H1 (cell line): ENCODE data around the gene ALK. TPM values are rescaled to one million over a fixed set of nuclear protein-coding genes. Genes with fewer than 3 reads are reported as not detected.

Experiments used
- CTCF ChIA-PET: fragments of 300-600 bp; sonication (Branson Sonifier 250); formaldehyde crosslinking; loops from one replicate; lab custom pipeline; 2021; ENCODE audit not compliant: partially characterized antibody; lab: Charles Lee
- POLR2A ChIA-PET: fragments of 300-600 bp; sonication (Branson Sonifier 250); formaldehyde crosslinking; loops from one replicate; lab custom pipeline; 2021; ENCODE audit warnings: inconsistent platforms; ENCODE audit not compliant: partially characterized antibody; lab: Charles Lee
- DNase-seq, 2 experiments: peaks; one replicate each; pipeline versions ENCODE4 v3.0.0 to v3.0.0-alpha.2; 2010 to 2022; ENCODE audit warnings: low spot score in 2 of 2, low read depth in 1 of 2, mixed read lengths in 1 of 2
- FAIRE-seq: peaks from 2 replicates; lab custom pipeline; 2011; peaks lifted over from hg19 to GRCh38; lab: Jason Lieb, UNC
- H2AFZ ChIP-seq: 2 replicates; pipeline ENCODE4 v1.8.1; 2012; ENCODE audit warnings: low read length, inconsistent platforms
- H2AK5ac ChIP-seq: 2 replicates; pipeline ENCODE4 v1.6.1; 2013; ENCODE audit warnings: low read depth, low read length
- H2BK120ac ChIP-seq: replicated peaks from 2 replicates; pipeline ENCODE3; 2013; ENCODE audit warnings: low read depth, low read length, inconsistent platforms
- H2BK12ac ChIP-seq: 2 replicates; pipeline ENCODE4 v1.6.1; 2013; ENCODE audit warnings: low read depth, low read length
- H2BK15ac ChIP-seq: 2 replicates; pipeline ENCODE4 v1.6.1; 2013; ENCODE audit warnings: low read length
- H2BK20ac ChIP-seq: 2 replicates; pipeline ENCODE4 v1.6.1; 2013; ENCODE audit warnings: low read length
- H2BK5ac ChIP-seq: 2 replicates; pipeline ENCODE4 v1.6.1; 2013; ENCODE audit warnings: low read depth, low read length
- H3K14ac ChIP-seq: 2 replicates; pipeline ENCODE4 v1.6.1; 2013; ENCODE audit warnings: inconsistent platforms; ENCODE audit not compliant: insufficient read length
- H3K18ac ChIP-seq: 2 replicates; pipeline ENCODE4 v1.6.1; 2013; ENCODE audit warnings: low read length; ENCODE audit errors: extremely low read depth
- H3K23ac ChIP-seq: 2 replicates; pipeline ENCODE4 v1.6.1; 2013; ENCODE audit warnings: inconsistent platforms; ENCODE audit not compliant: insufficient read length
- H3K23me2 ChIP-seq: 2 replicates; pipeline ENCODE4 v1.6.1; 2013; ENCODE audit warnings: low read depth, low read length
- H3K27ac ChIP-seq: 2 replicates; pipeline ENCODE4 v1.6.1; 2011; ENCODE audit warnings: low read depth, low read length, inconsistent platforms
- H3K27me3 ChIP-seq, 4 experiments: replicated peaks in 1 of 4; 1 replicate in 1 of 4; 2 replicates in 3 of 4; pipeline versions ENCODE4 v1.6.1 to v1.8.1; 2011 to 2013; ENCODE audit warnings: low read length in 3 of 4, mild to moderate bottlenecking in 3 of 4, inconsistent platforms in 2 of 4, mixed read lengths in 2 of 4, moderate library complexity in 1 of 4; ENCODE audit not compliant: control insufficient read depth in 3 of 4, insufficient read depth in 3 of 4; ENCODE audit errors: extremely low read depth in 1 of 4
- H3K36me3 ChIP-seq, 4 experiments: 2 replicates each; pipeline versions ENCODE4 v1.6.1 to v1.8.1; 2011 to 2013; ENCODE audit warnings: mild to moderate bottlenecking in 4 of 4, low read length in 3 of 4, moderate library complexity in 2 of 4, control low read depth in 1 of 4, inconsistent platforms in 1 of 4; ENCODE audit not compliant: insufficient read depth in 4 of 4, control insufficient read depth in 2 of 4
- H3K4ac ChIP-seq: replicated peaks from 2 replicates; pipeline ENCODE3; 2013; ENCODE audit warnings: low read length, low read depth, mixed read lengths, inconsistent platforms; ENCODE audit not compliant: insufficient read length
- H3K4me1 ChIP-seq, 4 experiments: replicated peaks in 1 of 4; 1 replicate in 1 of 4; 2 replicates in 3 of 4; pipeline versions ENCODE4 v1.6.1 to v1.8.1; 2011 to 2013; ENCODE audit warnings: low read length in 3 of 4, inconsistent platforms in 2 of 4, mixed read lengths in 1 of 4; ENCODE audit not compliant: insufficient read depth in 4 of 4, control insufficient read depth in 3 of 4
- H3K4me2 ChIP-seq, 2 experiments: 2 replicates each; pipeline versions ENCODE4 v1.6.1 to v1.8.1; 2011 to 2013; ENCODE audit warnings: low read depth in 2 of 2, low read length in 2 of 2, control low read depth in 1 of 2, inconsistent platforms in 1 of 2, mild to moderate bottlenecking in 1 of 2; ENCODE audit not compliant: insufficient read depth in 1 of 2
- H3K4me3 ChIP-seq, 4 experiments: fragments of 200-600, 300-600 bp in 1 of 4; sonication (generic), shearing (Covaris generic), sonication (Bioruptor Twin) in 1 of 4; 2 replicates each; pipeline versions ENCODE4 v1.5.1 to v1.8.1; 2011 to 2016; ENCODE audit warnings: low read length in 4 of 4, low read depth in 3 of 4, control low read depth in 2 of 4, inconsistent platforms in 2 of 4, mild to moderate bottlenecking in 2 of 4, mixed read lengths in 1 of 4, moderate library complexity in 1 of 4; ENCODE audit not compliant: insufficient read depth in 2 of 4; ENCODE audit errors: extremely low read depth in 1 of 4
- H3K56ac ChIP-seq: replicated peaks from 2 replicates; pipeline ENCODE3; 2013; ENCODE audit warnings: low read depth, mild to moderate bottlenecking, mixed read lengths, low read length, inconsistent platforms; ENCODE audit not compliant: insufficient read length
- H3K79me1 ChIP-seq: 2 replicates; pipeline ENCODE4 v1.6.1; 2013; ENCODE audit warnings: low read depth, low read length, control low read depth
- H3K79me2 ChIP-seq, 2 experiments: 2 replicates each; pipeline versions ENCODE4 v1.6.1 to v1.8.1; 2012 to 2013; ENCODE audit warnings: low read length in 2 of 2, mild to moderate bottlenecking in 2 of 2, inconsistent platforms in 1 of 2; ENCODE audit not compliant: insufficient read depth in 2 of 2, control insufficient read depth in 1 of 2
- H3K9ac ChIP-seq, 4 experiments: replicated peaks in 1 of 4; 1 replicate in 1 of 4; 2 replicates in 3 of 4; pipeline versions ENCODE4 v1.6.1 to v1.8.1; 2011 to 2013; ENCODE audit warnings: low read depth in 3 of 4, low read length in 3 of 4, control low read depth in 2 of 4, mild to moderate bottlenecking in 2 of 4, moderate library complexity in 2 of 4, inconsistent platforms in 1 of 4; ENCODE audit errors: extremely low read depth in 1 of 4
- H3K9me3 ChIP-seq, 2 experiments: 2 replicates each; pipeline versions ENCODE4 v1.6.1 to v1.8.1; 2012 to 2013; ENCODE audit warnings: mild to moderate bottlenecking in 2 of 2, moderate library complexity in 2 of 2, control low read depth in 1 of 2, inconsistent platforms in 1 of 2, low read depth in 1 of 2, low read length in 1 of 2, mixed read lengths in 1 of 2; ENCODE audit not compliant: insufficient read depth in 2 of 2
- H4K20me1 ChIP-seq, 2 experiments: replicated peaks in 1 of 2; 2 replicates each; pipeline versions ENCODE3 to v1.8.1; 2011 to 2013; ENCODE audit warnings: inconsistent platforms in 2 of 2, low read length in 2 of 2, mild to moderate bottlenecking in 1 of 2; ENCODE audit not compliant: insufficient read depth in 2 of 2, control insufficient read depth in 1 of 2
- H4K5ac ChIP-seq: 2 replicates; pipeline ENCODE4 v1.6.1; 2013; ENCODE audit warnings: low read length, low read depth, mixed read lengths, inconsistent platforms; ENCODE audit not compliant: insufficient read length
- H4K8ac ChIP-seq: 2 replicates; pipeline ENCODE4 v1.8.0; 2013; ENCODE audit warnings: mild to moderate bottlenecking, moderate library complexity, low read length, inconsistent platforms; ENCODE audit not compliant: insufficient read depth; ENCODE audit errors: extremely low read depth
- H4K91ac ChIP-seq: replicated peaks from 2 replicates; pipeline ENCODE3; 2013; ENCODE audit warnings: low read length, mixed read lengths, inconsistent platforms; ENCODE audit not compliant: insufficient read length
- ATF2 ChIP-seq: IDR thresholded peaks from 2 replicates; pipeline ENCODE4 v1.6.1; 2012; ENCODE audit warnings: low read length, inconsistent platforms
- CTBP2 ChIP-seq: IDR thresholded peaks from 2 replicates; pipeline ENCODE4 v1.7.0; 2011; ENCODE audit warnings: borderline replicate concordance, mild to moderate bottlenecking, moderate library complexity, mixed read lengths, low read length; ENCODE audit not compliant: insufficient read depth, insufficient read length
- CTCF ChIP-seq, 3 experiments: IDR thresholded peaks; 1 replicate in 2 of 3; 2 replicates in 1 of 3; pipeline versions ENCODE4 v1.5.1 to v1.6.1; 2011; ENCODE audit warnings: low read length in 3 of 3, mild to moderate bottlenecking in 3 of 3, inconsistent platforms in 2 of 3, low read depth in 1 of 3, moderate library complexity in 1 of 3; ENCODE audit not compliant: insufficient read depth in 1 of 3; ENCODE audit errors: control extremely low read depth in 1 of 3
- FOSL1 ChIP-seq: IDR thresholded peaks from 2 replicates; pipeline ENCODE4 v1.6.1; 2011; ENCODE audit warnings: mild to moderate bottlenecking, low read depth, low read length, moderate library complexity; ENCODE audit not compliant: insufficient read depth
- RNF2 ChIP-seq: fragments of 200-900, 300-1000 bp; sonication (generic); IDR thresholded peaks from 2 replicates; pipeline ENCODE4 v1.7.1; 2016; ENCODE audit warnings: borderline replicate concordance, low read depth, mild to moderate bottlenecking, antibody characterized with exemption, low read length; ENCODE audit not compliant: poor library complexity, severe bottlenecking; ENCODE audit errors: missing control alignments
- SP2 ChIP-seq: IDR thresholded peaks from 2 replicates; pipeline ENCODE4 v1.6.1; 2012; ENCODE audit warnings: mild to moderate bottlenecking, low read length, inconsistent platforms
- TAF1 ChIP-seq: IDR thresholded peaks from 2 replicates; pipeline ENCODE4 v1.6.1; 2011; ENCODE audit warnings: mild to moderate bottlenecking, low read depth, low read length
- TAF7 ChIP-seq: optimal IDR thresholded peaks from 2 replicates; pipeline ENCODE3; 2011; ENCODE audit warnings: low read depth, mild to moderate bottlenecking, inconsistent platforms, low read length, moderate library complexity, borderline replicate concordance
- YY1 ChIP-seq: IDR thresholded peaks from 2 replicates; pipeline ENCODE4 v1.6.1; 2011; ENCODE audit warnings: low read depth, mild to moderate bottlenecking, low read length
- ZNF274 ChIP-seq: IDR thresholded peaks from 2 replicates; pipeline ENCODE4 v1.7.0; 2012; ENCODE audit warnings: low read length, borderline replicate concordance; ENCODE audit errors: extremely low read depth
- WGBS, 2 experiments: shearing (Covaris generic) in 1 of 2; methylation state at CpG; one replicate each; pipeline versions ENCODE4 v1.1.6 to v1.1.7; 2013 to 2015; ENCODE audit warnings: low lambda C conversion rate in 2 of 2, mixed read lengths in 2 of 2, inconsistent platforms in 1 of 2, low coverage in 1 of 2, missing lambda C conversion rate in 1 of 2; ENCODE audit not compliant: insufficient replicate concordance in 2 of 2, insufficient coverage in 1 of 2, insufficient read length in 1 of 2; ENCODE audit errors: extremely low coverage in 1 of 2, missing lambda C conversion rate in 1 of 2; 5-methylcytosine and 5-hydroxymethylcytosine counted together
- polyA plus RNA-seq, 7 experiments: library from polyadenylated mRNA; depleted of rRNA in 3 of 7; stranded (reverse) in 5 of 7; unstranded in 2 of 7; fragments of >200 nt in 5 of 7; fragments of 200-250 nt in 2 of 7; gene quantifications; 1 replicate in 5 of 7; 2 replicates in 1 of 7; 4 replicates in 1 of 7; pipeline versions ENCODE4 v1.2.1 to v1.2.3, GENCODE V29; 2011 to 2013; ENCODE audit warnings: missing spikeins in 2 of 7, mixed read lengths in 2 of 7
- total RNA-seq: library from RNA; stranded (reverse); fragmentation: NEBNext Ultra II Directional; extraction: Animal tissue kit (Norgen Biotek cat#: 25700); gene quantifications from 2 replicates; pipeline ENCODE4 v1.2.1, GENCODE V29; 2021

Gene ALK
- total and polyA plus RNA-seq, 2 of the 8 experiments (the other 6 are each of a cell fraction or from before 2014, with no cell fraction given), result 0.02 to 0.09 TPM

GRCh38 chr2:29481313-29481712 lies 440.1 kb downstream of the ALK start:
- H3K18ac ChIP-seq, result no peak overlapping the region
- H2BK15ac ChIP-seq, result no peak overlapping the region
- H2BK5ac ChIP-seq, result no peak overlapping the region
- no peak overlapping the region for H2BK20ac ChIP-seq
- no peak overlapping the region for H3K9ac ChIP-seq
- H3K9me3 ChIP-seq, result no peaks in the 10 kb centered on the region
- FAIRE-seq (no peak), DNase-seq (no peak)
- 94% methylated on average over 1 of the region's 1 CpG; no CpG with 5 or more reads in 1 of the 2 experiments for WGBS, 2 experiments
- no peak overlapping the region for H2AFZ ChIP-seq
- no peaks in the 10 kb centered on the region for H3K79me1 ChIP-seq
- H3K27me3 ChIP-seq, result no peaks in the 10 kb centered on the region
- no peaks in the 10 kb centered on the region for H3K4me1 ChIP-seq
- H3K4me3 ChIP-seq, result no peak overlapping the region
- H3K56ac ChIP-seq, result no peak overlapping the region
- H3K27ac ChIP-seq, result no peak overlapping the region
- H3K4ac ChIP-seq, result no peak overlapping the region
- H3K36me3 ChIP-seq, result no peaks in the 10 kb centered on the region
- H3K4me2 ChIP-seq, result no peak overlapping the region
- H4K8ac ChIP-seq, result no peak overlapping the region
- no peak overlapping the region for H3K23ac ChIP-seq
- H3K23me2 ChIP-seq, result no peaks in the 10 kb centered on the region
- ChIA-PET POLR2A (no interaction called here), CTCF (no interaction called here)
- H3K14ac ChIP-seq, result no peak overlapping the region
- H2AK5ac ChIP-seq, result no peak overlapping the region
- no peak overlapping the region for H4K91ac ChIP-seq
- H3K79me2 ChIP-seq, result no peaks in the 10 kb centered on the region
- no peaks in the 10 kb centered on the region for H4K20me1 ChIP-seq
- H4K5ac ChIP-seq, result no peak overlapping the region
- no peak overlapping the region for H2BK12ac ChIP-seq
- H2BK120ac ChIP-seq, result no peak overlapping the region
- TF ChIP-seq TAF1 (no peak), RNF2 (no peak), ATF2 (no peak), SP2 (no peak), CTCF (IDR thresholded peaks at IDR 0.05; ENCODE audit: control extremely low read depth in 1 of 3, insufficient read depth in 1 of 3, low read depth in 1 of 3, low read length in 3 of 3) (no peak), TAF7 (no peak), FOSL1 (no peak), YY1 (no peak), ZNF274 (no peak), CTBP2 (no peak)
